Osteoblast (primary cell): Measurements from ENCODE around the gene ZC3H11A. TPM values are rescaled to one million over a fixed set of nuclear protein-coding genes. Genes with fewer than 3 reads are reported as not detected.
"Not testable (repeated sequence)": the region's sequence is repeated elsewhere in the genome, so short reads cannot be mapped to it uniquely, and the experiment has no call there.

Experiments
- DNase-seq: peaks from one replicate; pipeline ENCODE4 v3.0.0; 2011; ENCODE audit warnings: low spot score, mixed read lengths; ENCODE audit not compliant: insufficient read length; ENCODE audit errors: missing footprints
- H2AFZ ChIP-seq: 2 replicates; pipeline ENCODE4 v1.6.0; 2011; ENCODE audit warnings: mild to moderate bottlenecking, low read length
- H3K27ac ChIP-seq: 2 replicates; pipeline ENCODE4 v1.5.1; 2011; ENCODE audit warnings: mild to moderate bottlenecking, low read depth, low read length, moderate library complexity
- H3K27me3 ChIP-seq: 2 replicates; pipeline ENCODE4 v1.6.0; 2012; ENCODE audit warnings: mild to moderate bottlenecking, control low read depth, inconsistent platforms, low read length, moderate library complexity; ENCODE audit not compliant: insufficient read depth
- H3K36me3 ChIP-seq: 2 replicates; pipeline ENCODE4 v1.5.1; 2011; ENCODE audit warnings: mild to moderate bottlenecking, low read length, control low read depth, moderate library complexity; ENCODE audit not compliant: insufficient read depth
- H3K4me1 ChIP-seq: 2 replicates; pipeline ENCODE4 v1.5.1; 2011; ENCODE audit warnings: mild to moderate bottlenecking, low read length, control low read depth, moderate library complexity; ENCODE audit not compliant: insufficient read depth
- H3K4me2 ChIP-seq: 2 replicates; pipeline ENCODE4 v1.6.0; 2011; ENCODE audit warnings: mild to moderate bottlenecking, low read length; ENCODE audit not compliant: insufficient read depth
- H3K4me3 ChIP-seq: fragments of 200-600 bp; sonication (generic); 3 replicates; pipeline ENCODE4 v1.5.1; 2012; ENCODE audit warnings: mild to moderate bottlenecking, low read length, inconsistent platforms; ENCODE audit not compliant: insufficient read depth
- H3K79me2 ChIP-seq: 2 replicates; pipeline ENCODE4 v1.6.0; 2012; ENCODE audit warnings: mild to moderate bottlenecking, low read length, control low read depth, inconsistent platforms; ENCODE audit not compliant: insufficient read depth
- H3K9me3 ChIP-seq: 2 replicates; pipeline ENCODE4 v1.5.1; 2011; ENCODE audit warnings: low read depth, low read length, control low read depth
- H4K20me1 ChIP-seq: 2 replicates; pipeline ENCODE4 v1.6.0; 2012; ENCODE audit warnings: mild to moderate bottlenecking, low read length, control low read depth; ENCODE audit not compliant: insufficient read depth
- CTCF ChIP-seq: IDR thresholded peaks from 2 replicates; pipeline ENCODE4 v1.5.1; 2011; ENCODE audit warnings: mild to moderate bottlenecking, low read depth, low read length, moderate library complexity; ENCODE audit errors: extremely low read depth
- total RNA-seq: library from RNA; depleted of rRNA; stranded (reverse); fragments of >200 nt; gene quantifications from 2 replicates; pipeline ENCODE4 v1.2.3, GENCODE V29; 2012

The ZC3H11A gene
- total RNA-seq, 1 donor, result 128 TPM

- no peak overlapping the region for H2AFZ ChIP-seq
- H3K79me2 ChIP-seq, result no peaks in the 10 kb centered on the region
- DNase-seq, result no peak
- H3K4me2 ChIP-seq, result no peak overlapping the region
- no peak overlapping the region for H3K27ac ChIP-seq
- peaks cover 3% of the 10 kb centered on the region for H3K4me1 ChIP-seq
- H3K9me3 ChIP-seq, result no peaks in the 10 kb centered on the region
- no peaks in the 10 kb centered on the region for H3K36me3 ChIP-seq
- no peak overlapping the region for H3K4me3 ChIP-seq
- no peak for TF ChIP-seq CTCF
- H3K27me3 ChIP-seq, result no peaks in the 10 kb centered on the region
- H4K20me1 ChIP-seq, result no peaks in the 10 kb centered on the region
These were observed 5.5 kb upstream of the ZC3H11A start for GRCh38 chr1:203789966-203790365.

GRCh38 chr1:203791498-203791897 lies 3.9 kb upstream of the ZC3H11A start:
- H3K4me1 ChIP-seq, result peaks cover 5% of the 10 kb centered on the region
- H3K36me3 ChIP-seq, result no peaks in the 10 kb centered on the region

GRCh38 chr1:203792486-203792885 lies 2.9 kb upstream of the ZC3H11A start:
- H3K36me3 ChIP-seq, result peaks cover 2% of the 10 kb centered on the region
- H3K9me3 ChIP-seq, result no peaks in the 10 kb centered on the region
- H3K79me2 ChIP-seq, result peaks cover 18% of the 10 kb centered on the region
- TF ChIP-seq CTCF, result no peak
- H2AFZ ChIP-seq, result no peak overlapping the region
- no peak for DNase-seq
- H3K4me1 ChIP-seq, result peaks cover 14% of the 10 kb centered on the region
- H3K27ac ChIP-seq, result no peak overlapping the region
- H3K27me3 ChIP-seq, result no peaks in the 10 kb centered on the region
- no peak overlapping the region for H3K4me3 ChIP-seq
- peaks cover 13% of the 10 kb centered on the region for H4K20me1 ChIP-seq
- H3K4me2 ChIP-seq, result no peak overlapping the region

More at GRCh38 chr1:203791498-203791897, 3.9 kb upstream of the ZC3H11A start:
- peaks cover 3% of the 10 kb centered on the region for H4K20me1 ChIP-seq
- no peak for DNase-seq
- H3K4me2 ChIP-seq, result no peak overlapping the region
- H3K9me3 ChIP-seq, result no peaks in the 10 kb centered on the region
- H3K27me3 ChIP-seq, result no peaks in the 10 kb centered on the region
- H3K4me3 ChIP-seq, result no peak overlapping the region
- no peak overlapping the region for H3K27ac ChIP-seq
- no peak for TF ChIP-seq CTCF
- no peak overlapping the region for H2AFZ ChIP-seq
- H3K79me2 ChIP-seq, result peaks cover 8% of the 10 kb centered on the region

- not testable (repeated sequence) for DNase-seq, H3K9me3 ChIP-seq, H3K27ac ChIP-seq, H3K4me3 ChIP-seq, H3K27me3 ChIP-seq, H2AFZ ChIP-seq, H3K4me2 ChIP-seq
- Histone ChIP-seq H4K20me1 (peaks cover 24% of the 10 kb centered on the region), H3K79me2 (peaks cover 29% of the 10 kb centered on the region), H3K36me3 (peaks cover 11% of the 10 kb centered on the region), H3K4me1 (peaks cover 24% of the 10 kb centered on the region)
These were observed 1.9 kb upstream of the ZC3H11A start for GRCh38 chr1:203793561-203793960.
